ENCODE measurements around the gene PVALEF. TPM values are rescaled to one million over a fixed set of nuclear protein-coding genes. Genes with fewer than 3 reads are reported as not detected.

PVALEF gene
- total RNA-seq, 4 donors from 2014 or later: not detected

- 92 to 100% methylated on average over 3 to 13 of the region's 13 CpGs for WGBS, 2 donors
- intact Hi-C loops (cut with DNase I): no loop called here
- Histone ChIP-seq H3K27ac (no peak overlapping the region), H3K4me1 (peaks cover 12 to 15% of the 10 kb centered on the region in 2 donors), H3K4me3 (replicated peaks in 1 of 3) (no peak overlapping the region), H3K36me3 (peaks cover 0 to 3% of the 10 kb centered on the region in 2 donors), H3K9me3 (no peaks in the 10 kb centered on the region), H3K27me3 (no peaks in the 10 kb centered on the region)
- no peak for DNase-seq
- TF ChIP-seq, protein P1, sequence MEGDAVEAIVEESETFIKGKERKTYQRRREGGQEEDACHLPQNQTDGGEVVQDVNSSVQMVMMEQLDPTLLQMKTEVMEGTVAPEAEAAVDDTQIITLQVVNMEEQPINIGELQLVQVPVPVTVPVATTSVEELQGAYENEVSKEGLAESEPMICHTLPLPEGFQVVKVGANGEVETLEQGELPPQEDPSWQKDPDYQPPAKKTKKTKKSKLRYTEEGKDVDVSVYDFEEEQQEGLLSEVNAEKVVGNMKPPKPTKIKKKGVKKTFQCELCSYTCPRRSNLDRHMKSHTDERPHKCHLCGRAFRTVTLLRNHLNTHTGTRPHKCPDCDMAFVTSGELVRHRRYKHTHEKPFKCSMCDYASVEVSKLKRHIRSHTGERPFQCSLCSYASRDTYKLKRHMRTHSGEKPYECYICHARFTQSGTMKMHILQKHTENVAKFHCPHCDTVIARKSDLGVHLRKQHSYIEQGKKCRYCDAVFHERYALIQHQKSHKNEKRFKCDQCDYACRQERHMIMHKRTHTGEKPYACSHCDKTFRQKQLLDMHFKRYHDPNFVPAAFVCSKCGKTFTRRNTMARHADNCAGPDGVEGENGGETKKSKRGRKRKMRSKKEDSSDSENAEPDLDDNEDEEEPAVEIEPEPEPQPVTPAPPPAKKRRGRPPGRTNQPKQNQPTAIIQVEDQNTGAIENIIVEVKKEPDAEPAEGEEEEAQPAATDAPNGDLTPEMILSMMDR (IDR thresholded peaks at IDR 0.05): no peak
- no peak for TF ChIP-seq POLR2A (IDR thresholded peaks at IDR 0.05)
Measured at GRCh38 chr17:81218459-81218858, 53.2 kb downstream of the PVALEF start.

DNA sequence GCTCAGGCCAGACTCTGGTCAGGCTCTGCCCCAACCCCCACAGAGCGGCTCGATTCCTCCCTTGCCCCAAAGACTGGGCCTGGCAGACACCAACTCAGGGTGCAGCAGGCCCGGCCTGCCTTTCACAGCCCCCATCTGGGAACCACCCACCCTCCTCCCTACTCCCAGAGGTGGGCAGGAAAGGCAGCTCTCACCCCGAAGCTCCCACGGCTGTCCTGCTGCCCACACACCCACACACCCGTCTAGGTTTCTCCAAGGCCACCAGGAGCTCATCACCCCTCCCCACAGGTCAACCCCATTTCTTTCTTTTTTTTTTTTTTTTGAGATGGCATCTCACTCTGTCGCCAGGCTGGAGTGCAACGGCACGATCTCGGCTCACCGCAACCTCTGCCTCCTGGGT lies 53.7 kb downstream of the PVALEF start:
- DNase-seq: no peak
- WGBS, 2 donors: 95 to 96% methylated on average over 11 of the region's 11 CpGs
- Histone ChIP-seq H3K4me1 (peaks cover 12 to 16% of the 10 kb centered on the region in 2 donors), H3K9me3 (no peaks in the 10 kb centered on the region), H3K27me3 (no peaks in the 10 kb centered on the region), H3K36me3 (peaks cover 0 to 3% of the 10 kb centered on the region in 2 donors), H3K4me3 (replicated peaks in 1 of 3) (no peak overlapping the region), H3K27ac (no peak overlapping the region)
- intact Hi-C loops (cut with DNase I): no loop called here
- TF ChIP-seq, protein P1 (IDR thresholded peaks at IDR 0.05): no peak

- 92 to 97% methylated on average over 18 to 22 of the region's 24 CpGs for WGBS, 2 donors
- intact Hi-C loops (cut with DNase I): loop anchor here (10.0 kb wide), 1 partner anchor 185 kb away; the partner anchor contains the start of gene BAIAP2
Measured at GRCh38 chr17:81219476-81220180, 54.3 kb downstream of the PVALEF start.

DNA sequence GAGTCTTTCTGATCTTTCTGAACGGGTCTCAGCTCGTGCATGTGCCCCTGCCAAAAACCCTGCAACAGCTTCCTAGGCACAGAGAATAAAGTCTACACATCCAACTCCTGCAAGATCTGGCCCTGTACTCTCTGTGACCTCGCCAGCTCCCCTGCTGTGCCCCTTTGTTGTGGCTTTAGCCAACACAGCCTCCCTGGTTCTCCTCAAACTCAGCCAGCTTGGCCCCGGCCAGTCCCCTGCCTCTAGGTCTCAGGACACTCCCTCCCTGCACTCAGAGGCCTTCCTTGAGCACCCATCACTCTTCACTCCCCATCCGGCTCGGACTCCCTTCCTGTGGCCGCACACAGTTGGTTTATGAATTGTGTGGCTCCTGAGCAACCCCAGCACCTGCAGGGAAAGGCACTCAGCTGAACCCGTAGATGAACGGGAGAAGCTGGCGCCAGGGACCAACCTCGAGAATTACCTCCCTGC lies 56.1 kb downstream of the PVALEF start:
- Histone ChIP-seq H3K4me1 (peaks cover 12 to 16% of the 10 kb centered on the region in 2 donors), H3K27ac (no peak overlapping the region), H3K36me3 (peaks cover 0 to 3% of the 10 kb centered on the region in 2 donors), H3K4me3 (replicated peaks in 1 of 3) (no peak overlapping the region), H3K9me3 (no peaks in the 10 kb centered on the region), H3K27me3 (no peaks in the 10 kb centered on the region)
- TF ChIP-seq, protein P1 (IDR thresholded peaks at IDR 0.05): no peak
- no peak for TF ChIP-seq POLR2A (IDR thresholded peaks at IDR 0.05)
- no peak for DNase-seq
- WGBS, 2 donors: 63 to 73% methylated on average over 11 of the region's 11 CpGs
- intact Hi-C loops (cut with DNase I): loop anchor here (10.0 kb wide), 1 partner anchor 187 kb away; the partner anchor contains the start of gene BAIAP2

More at GRCh38 chr17:81219476-81220180, 54.3 kb downstream of the PVALEF start:
- Histone ChIP-seq H3K4me1 (peaks cover 12 to 16% of the 10 kb centered on the region in 2 donors), H3K27ac (no peak overlapping the region), H3K27me3 (no peaks in the 10 kb centered on the region), H3K36me3 (peaks cover 0 to 3% of the 10 kb centered on the region in 2 donors), H3K9me3 (no peaks in the 10 kb centered on the region), H3K4me3 (replicated peaks in 1 of 3) (no peak overlapping the region)
- DNase-seq: no peak
- TF ChIP-seq POLR2A (IDR thresholded peaks at IDR 0.05): no peak
- TF ChIP-seq, protein P1 (IDR thresholded peaks at IDR 0.05): no peak
